HTR-8/SVneo (cell line): ENCODE measurements around the gene ZBTB6.

Source experiments
- DNase-seq: peaks from one replicate; pipeline ENCODE4 v3.0.0; 2011; ENCODE audit warnings: low spot score, mixed read lengths; ENCODE audit not compliant: insufficient read length
- FAIRE-seq: peaks from 2 replicates; lab custom pipeline; 2011; peaks lifted over from hg19 to GRCh38; lab: Jason Lieb, UNC

Gene ZBTB6, protein sequence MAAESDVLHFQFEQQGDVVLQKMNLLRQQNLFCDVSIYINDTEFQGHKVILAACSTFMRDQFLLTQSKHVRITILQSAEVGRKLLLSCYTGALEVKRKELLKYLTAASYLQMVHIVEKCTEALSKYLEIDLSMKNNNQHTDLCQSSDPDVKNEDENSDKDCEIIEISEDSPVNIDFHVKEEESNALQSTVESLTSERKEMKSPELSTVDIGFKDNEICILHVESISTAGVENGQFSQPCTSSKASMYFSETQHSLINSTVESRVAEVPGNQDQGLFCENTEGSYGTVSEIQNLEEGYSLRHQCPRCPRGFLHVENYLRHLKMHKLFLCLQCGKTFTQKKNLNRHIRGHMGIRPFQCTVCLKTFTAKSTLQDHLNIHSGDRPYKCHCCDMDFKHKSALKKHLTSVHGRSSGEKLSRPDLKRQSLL

DNA sequence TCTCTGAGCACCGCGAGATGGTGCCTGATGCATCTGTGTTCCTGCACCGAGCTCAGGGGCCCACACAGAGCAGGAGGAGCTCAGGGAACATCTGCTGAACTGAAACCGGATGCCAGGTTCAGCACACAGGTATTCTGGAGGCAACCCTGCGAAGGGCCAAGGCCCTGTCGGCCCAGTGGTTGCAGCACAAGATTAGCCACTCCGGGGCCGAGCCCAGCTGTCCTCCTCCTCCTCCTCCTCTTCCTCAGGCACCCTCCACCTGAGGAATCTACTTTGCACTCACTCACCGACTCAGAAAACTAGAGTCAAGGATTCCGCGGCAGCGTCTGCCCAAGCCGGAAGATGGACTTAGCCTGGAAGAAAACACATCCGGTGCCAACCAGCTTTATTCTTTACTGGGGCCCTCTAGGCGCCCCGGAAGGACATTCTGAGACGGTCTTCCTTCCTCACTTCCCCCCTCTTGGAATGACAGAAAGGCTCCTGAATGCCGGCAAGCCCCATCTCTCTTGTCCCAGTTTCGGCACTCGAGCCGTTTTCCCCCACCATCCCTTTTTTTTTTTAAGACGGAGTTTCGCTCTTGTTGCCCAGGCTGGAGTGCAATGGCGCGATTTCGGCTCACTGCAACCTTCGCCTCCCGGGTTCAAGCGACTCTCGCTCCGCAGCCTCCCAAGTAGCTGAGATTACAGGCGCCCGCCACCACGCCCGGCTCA is at the start of gene ZBTB6:
Gene ZBTB6 (minus strand): TSS at position 360 of the 710 bp plus-strand sequence. CDS start 1,251 bp downstream, outside the sequence.
- no peak for FAIRE-seq
- DNase-seq, result peak; percentile 72

DNA sequence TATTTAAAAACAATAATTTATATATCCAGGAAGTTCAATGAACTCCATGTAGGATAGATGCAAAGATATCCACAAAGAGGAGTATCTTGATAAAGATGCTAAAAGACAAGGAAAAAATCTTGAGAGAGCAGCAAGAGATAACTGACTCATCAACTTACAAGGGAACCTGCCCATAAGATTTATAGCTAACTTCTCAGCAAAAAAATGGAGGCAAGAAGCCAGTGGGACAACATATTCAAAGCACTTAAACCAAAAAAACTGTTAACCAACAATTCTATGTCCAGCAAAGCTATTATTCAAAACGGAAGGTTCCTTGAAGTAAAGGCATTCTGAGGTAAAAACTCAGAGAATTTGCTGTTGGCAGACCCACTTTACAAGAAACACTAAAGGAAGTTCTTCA is 48.0 kb upstream of the ZBTB6 start:
- FAIRE-seq, result no peak
- no peak for DNase-seq

DNA sequence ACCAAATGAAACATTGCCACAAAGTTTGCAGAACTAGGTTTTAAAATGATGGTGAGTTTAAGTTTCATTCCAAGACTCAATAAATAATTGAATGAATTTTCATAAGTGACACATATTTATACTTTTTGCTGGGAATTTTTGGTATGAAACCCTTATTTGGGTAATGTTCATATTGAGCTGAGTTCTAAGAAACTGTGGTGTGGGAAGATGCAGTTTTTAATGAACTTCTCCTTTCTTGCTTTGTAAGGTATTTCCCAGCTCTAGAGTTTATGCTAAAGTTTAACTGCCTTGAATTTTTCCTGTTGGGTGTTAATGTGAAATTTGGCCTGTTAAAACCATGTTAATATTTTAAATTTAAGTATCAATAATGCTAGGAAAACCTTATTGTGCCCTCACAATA is 42.8 kb upstream of the ZBTB6 start:
- FAIRE-seq (no peak), DNase-seq (no peak)

DNA sequence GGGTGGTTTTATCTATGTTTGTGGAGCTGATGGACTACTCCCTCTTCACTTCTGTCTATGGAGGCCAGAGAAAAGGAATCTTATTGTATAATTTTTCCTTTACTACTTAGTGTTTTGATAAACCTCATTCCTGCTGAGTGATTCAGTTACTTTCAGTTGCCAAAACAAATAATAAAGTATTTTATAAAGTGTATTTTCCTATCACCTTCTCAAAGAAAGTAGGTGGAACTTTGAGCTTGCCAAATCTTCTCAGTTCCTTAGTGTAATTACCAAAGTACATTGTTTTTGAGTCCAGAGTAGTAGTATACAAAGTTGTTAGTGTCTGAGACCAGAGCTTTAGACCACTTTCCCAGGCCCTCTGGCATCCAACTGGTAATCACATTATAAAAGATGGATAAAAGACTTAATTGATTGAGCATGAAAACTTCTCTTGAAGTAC is 41.1 kb upstream of the ZBTB6 start:
- DNase-seq (no peak), FAIRE-seq (no peak)

DNA sequence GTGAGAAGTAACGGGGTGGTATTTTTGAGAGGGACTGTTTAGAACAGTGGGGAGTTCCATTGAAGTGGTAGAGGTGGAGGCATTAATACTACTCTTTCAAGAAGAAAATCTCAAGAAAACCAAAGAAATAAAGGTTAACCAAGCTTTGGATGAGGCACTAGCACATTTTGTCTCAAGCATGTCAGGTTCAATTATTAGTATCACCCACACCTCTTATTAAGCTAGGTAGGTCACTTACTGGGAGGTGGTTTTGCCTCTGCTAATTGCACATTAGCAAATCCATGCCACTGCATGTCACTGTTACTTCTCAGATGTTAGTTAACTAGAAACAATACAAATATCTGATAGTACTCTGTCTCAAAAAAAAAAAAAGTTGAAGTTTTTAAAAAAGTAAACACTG is 37.9 kb upstream of the ZBTB6 start:
- no peak for FAIRE-seq
- no peak for DNase-seq

DNA sequence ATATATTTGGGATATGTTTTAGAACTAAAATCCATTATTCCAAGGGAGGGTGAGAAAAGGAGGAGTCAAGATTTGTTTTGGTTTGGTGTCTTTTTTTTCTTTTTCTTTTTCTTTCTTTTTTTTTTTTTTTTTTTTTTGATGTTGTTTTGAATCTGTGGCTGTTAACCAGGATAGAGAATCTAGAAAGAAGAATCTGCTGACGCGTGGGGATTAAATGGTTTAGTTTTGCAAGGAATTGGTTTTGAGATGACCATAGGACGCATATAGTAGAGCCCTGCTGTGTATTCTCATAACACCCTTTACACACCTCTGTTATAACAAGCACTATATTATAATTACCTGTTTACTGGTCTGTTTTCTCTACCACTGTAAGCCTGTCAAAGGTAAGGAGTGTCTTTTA is 37.1 kb upstream of the ZBTB6 start:
- FAIRE-seq, result no peak
- DNase-seq, result no peak

DNA sequence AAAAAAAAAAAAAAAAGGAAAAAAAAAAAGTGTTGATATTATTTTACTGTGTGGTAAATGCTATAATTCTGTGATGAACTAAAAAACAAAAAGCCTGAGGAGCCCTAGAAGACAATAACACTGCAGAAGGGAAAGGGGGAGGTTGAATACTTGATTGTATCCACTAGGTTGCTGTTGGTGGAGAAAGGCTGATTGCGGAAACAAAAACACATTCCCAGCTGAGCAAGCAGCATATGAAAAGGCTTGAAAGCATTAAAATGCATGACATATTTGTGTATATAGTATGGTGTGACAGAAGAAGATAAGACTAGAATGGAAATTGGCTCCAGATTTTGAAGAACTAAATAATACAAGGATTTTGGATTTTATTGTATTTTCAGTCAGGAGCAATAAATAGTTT is 36.6 kb upstream of the ZBTB6 start:
- DNase-seq (no peak), FAIRE-seq (no peak)

DNA sequence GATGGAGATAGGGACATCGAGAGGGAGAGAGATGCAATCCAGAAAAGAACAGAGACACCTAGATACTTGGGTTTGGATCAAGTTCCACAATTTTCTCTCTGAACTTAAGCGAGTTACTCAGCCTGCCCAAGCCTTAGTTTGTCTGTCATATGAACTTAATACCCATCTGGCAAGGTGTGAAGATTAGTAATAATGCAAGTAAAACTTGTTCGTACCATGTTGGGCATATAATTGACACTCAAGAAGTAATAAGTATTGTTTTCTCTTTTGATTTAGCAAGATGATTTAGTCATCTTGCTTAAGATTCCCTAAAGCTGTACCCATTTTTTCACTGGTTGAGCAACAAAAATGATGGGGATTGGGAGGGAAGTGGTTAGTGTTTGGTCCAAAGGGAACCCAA is 35.2 kb upstream of the ZBTB6 start:
- FAIRE-seq (no peak), DNase-seq (no peak)

DNA sequence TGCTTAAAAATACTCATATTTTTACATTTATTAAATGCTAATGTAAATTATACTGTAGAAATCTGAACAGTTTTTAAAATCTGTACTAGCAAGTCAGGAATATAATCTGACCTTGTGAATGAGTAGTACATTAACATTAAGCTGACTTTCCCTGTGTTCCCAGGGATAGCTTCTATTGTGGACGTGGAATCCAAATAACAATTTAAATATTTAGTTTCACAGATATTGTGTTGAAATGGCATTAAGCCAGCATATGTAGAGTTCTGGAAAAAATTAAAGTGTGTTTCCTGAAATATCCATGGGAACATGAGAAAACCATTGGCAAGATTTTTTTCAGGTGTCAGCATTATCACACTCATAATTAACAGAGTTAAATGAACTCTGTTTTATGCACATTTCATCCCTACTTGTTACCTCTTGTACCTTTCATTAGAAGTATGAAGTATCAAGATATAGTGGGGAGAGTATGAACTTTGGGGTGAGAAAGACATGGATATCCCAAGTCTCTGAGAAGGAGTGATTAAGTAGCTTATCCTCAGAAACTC is 33.4 kb upstream of the ZBTB6 start:
- FAIRE-seq (no peak), DNase-seq (no peak)

DNA sequence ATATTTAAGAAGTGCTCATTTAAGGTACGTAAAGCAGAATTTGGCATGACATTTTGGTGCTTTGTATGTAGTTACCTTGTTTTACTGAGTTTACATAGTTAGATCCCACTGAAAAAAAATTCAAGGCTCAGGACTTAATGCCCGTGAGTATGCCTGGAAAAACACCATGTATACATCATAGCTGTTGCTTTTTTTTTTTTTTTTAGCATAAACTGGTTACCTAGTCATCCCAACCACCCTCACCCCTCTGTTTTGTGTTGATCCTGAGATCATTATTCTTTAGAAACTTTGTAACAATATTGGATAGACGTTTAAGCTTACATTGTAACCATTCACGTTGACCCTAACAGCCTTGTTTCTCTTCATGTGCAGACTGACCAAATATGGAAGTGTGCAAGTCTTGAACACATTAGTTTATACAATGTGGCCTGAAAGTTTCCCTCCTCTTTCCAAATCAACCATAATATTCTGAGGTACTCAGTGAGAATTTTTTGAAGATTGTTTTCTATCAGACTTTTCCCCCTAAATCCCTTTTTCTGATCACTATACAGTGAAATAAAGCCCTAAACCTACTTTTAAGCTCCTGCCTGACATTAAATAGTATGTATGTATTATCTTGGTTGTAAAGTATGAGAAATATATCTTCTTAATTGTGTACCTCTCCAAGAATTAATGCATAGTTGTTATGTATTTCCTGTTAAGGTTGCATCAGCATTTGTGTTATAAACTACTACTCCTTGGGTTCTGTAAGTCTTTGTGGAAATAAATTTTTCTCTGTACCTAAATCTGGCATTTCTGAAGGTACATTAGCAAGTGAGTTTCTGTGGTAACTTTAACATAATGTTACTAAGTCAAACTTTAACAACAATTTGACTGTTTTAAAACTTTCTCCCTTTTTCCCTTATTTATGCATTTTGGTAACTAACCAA is 32.1 kb upstream of the ZBTB6 start:
- FAIRE-seq (no peak), DNase-seq (no peak)

DNA sequence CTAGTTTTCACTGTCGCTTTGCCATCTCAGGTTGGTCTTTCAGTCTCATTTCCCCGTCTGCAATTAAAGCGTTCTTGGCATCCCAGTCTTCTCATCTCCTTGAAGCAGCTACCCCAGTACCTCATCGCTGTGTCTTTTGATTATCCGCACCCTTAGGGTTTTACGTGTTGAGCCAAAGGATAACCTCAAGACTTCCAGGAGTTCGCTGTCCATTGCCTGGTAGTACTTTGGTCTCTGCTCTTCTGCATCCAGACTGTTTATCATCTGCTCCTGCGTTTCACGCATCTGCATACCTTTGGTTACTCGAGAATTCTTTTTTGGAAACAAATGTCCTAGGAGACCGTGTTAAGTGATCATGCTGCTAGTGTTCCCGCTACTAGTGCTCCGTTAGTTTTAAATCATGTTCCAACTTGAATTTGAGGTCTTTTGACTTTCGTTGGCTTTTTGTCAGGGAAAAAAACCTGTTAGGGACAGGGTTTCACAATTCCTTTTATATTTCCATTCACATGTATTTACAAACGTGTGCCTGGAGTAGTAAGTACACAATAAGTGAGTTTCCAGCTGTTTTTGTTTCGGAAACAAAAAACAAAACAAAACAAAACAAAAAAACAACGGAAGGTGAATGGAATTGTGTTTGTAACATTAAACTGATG is 28.6 kb upstream of the ZBTB6 start:
- DNase-seq (peak; percentile 15), FAIRE-seq (no peak)

DNA sequence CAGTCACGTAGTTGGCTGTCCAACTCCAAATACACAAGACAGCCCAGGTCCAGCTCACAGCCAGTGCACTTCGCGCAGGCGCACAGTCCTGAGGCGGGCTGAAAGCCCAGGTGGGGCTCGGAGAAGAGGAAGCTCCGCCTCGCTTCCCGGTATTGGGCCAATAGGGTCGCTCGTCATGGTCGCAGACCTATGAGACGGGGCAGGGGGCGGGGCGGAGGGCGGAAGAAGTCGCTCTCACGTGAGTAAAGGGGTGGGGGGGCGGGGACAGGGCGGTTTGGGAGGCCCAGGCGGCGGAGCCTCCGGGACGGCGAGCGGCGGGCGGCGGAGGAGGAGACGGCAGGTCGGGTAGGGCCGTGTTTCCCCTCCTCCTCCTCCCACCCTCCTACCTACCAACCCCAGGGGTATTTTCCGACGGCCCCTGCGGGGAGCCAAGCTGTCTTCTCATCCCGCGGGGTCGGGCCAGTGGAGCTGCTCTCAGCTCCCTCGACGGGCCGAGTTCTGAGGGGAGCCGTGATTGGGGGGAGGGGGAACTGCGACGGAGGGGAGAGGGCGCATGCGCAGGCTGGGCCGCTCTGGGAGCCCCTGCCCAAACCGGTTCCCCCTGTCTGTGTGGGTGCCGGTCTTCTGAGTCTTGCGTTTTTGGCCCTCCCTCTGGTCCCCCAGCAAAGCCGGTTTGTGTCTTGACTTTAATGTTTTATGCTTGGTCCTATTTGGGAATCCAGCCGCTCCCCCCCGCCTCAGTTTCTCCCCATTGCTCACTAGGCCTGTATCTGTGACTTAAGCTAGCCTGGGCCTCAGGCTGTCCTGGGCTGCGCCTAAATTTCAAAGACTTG is 27.8 kb upstream of the ZBTB6 start, which contains the start of gene RABGAP1:
Gene RABGAP1 (plus strand): TSS at position 272 of the 833 bp plus-strand sequence. CDS start 16,040 bp downstream, outside the sequence.
- peak; percentile 97 for DNase-seq
- FAIRE-seq, result peak; percentile 69

DNA sequence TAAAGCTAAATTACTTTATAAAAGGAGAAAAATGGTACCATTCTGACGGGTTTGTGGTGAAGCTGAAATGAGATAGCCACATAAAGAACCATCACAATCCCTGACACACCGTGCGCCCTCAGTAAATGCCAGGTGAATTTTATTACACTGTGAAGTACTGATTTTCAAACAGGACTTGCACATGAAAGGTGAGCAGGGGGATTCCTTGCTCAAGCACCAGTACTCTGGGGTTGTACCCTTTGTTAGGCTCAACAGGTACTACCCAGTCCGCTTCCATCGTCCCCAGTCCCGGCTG is 27.3 kb upstream of the ZBTB6 start:
- no peak for DNase-seq
- FAIRE-seq, result no peak

DNA sequence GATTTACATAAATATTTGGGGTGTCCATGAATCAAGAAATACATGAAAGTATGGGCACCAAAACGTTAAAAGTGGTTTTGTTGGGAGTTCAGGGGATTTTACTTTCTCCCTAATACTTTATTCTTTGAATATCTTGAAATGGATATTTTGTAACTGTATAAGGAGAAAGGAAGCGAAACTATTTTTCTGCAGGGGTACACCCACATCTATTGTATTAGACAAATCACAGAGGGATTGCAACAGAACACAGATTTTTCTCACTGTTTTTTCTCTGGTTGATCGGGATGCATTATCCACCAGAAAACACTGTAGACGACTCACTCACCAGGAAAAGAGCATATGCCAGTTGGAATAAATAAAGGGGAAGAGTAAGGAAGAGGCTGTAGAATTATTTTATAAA is 26.5 kb upstream of the ZBTB6 start:
- DNase-seq (no peak), FAIRE-seq (no peak)

DNA sequence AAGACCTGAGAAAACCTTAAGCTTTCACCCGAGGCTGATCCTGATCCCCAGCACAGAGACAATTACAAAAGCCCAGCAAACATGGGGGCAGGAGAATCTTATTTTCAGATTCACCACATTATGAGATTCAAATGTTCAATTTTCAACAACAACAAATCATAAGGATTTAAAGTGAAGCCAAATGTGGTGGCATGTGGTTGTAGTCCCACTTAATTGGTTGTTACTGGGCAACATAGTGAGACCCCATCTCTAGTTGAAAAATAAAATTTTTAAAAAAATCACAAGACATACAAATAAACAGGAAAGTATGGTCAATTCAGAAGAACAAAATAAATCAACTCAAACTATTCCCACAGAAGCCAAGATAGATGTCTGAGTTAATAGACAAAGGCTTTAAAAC is 23.8 kb upstream of the ZBTB6 start:
- DNase-seq (no peak), FAIRE-seq (no peak)

DNA sequence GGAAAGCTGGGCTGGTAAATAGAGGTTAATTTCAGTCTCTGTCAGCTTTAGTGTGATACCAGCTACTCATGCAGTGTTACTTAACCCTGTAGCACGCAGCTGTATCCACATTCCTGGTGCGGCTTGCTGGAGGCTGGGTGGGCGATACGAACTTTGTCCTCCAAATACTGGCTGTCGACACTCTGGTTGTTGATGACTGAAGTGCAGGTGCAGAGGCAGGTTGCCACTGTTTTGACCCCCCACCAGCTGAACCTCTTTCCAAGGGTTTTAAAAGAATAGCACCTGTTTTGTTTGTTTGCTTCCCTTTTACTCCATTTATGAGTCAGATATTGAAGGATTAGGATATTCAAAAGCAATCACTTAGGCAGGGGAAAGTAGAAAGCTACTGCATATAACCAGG is 23.3 kb upstream of the ZBTB6 start:
- FAIRE-seq (no peak), DNase-seq (no peak)

DNA sequence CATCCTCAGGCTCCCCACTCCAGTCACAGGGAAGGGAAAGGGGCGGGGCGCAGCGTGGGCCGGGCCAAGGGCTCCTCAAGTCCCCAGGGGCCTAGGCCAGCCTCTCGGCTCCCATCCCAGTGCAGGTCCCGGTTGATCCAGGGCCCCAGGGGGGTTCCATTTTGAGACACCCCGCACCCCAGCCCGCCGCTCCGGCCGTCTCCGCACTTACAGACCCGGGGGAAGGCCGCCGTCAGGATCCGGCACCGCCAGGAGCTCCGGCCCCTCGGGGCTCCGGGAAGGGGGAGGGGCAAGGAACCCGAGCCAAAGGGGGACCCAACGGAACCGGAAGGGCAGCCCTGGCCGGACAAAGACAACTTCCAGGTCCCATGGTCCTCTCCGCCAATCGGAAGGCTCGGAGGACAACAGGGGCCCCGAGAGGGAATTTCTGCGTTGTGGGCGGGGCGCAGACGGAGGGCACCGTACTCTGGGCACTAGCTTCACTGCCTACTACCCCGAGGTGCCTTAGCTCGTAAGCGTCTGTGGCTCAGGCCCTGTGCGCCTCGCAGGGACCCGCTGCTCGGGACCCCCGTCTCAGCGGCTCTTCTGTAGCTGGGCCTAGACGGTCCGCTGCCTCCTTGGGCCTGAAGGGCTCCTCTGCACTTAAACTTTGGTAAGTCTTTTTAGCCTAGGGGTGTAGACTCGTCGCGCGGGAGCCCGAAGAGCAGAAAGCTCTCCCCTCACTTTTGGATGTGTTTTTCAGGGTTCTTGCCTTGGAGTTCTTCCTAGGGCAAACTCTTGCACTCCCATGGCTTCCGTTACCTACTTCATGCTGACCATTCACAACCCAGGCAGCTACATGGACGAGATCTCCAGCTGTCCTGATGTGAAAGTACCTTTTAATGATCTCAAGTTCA is 18.4 kb upstream of the ZBTB6 start, which contains the start of gene ZBTB26:
Gene ZBTB26 (minus strand): TSS at position 287 of the 896 bp plus-strand sequence. CDS start 11,578 bp downstream, outside the sequence.
- DNase-seq (peak; percentile 95), FAIRE-seq (no peak)
